Mucosa of descending colon (tissue), 3 donors: ENCODE data around the gene CNTLN. TPM values are rescaled to one million over a fixed set of nuclear protein-coding genes. Genes with fewer than 3 reads are reported as not detected.
"Not testable (repeated sequence)": the region's sequence is repeated elsewhere in the genome, so short reads cannot be mapped to it uniquely, and the experiment has no call there.

Experiments
- ATAC-seq: fragments of 200-7000 bp; cut with Tn5 transposase; one replicate; pipeline ENCODE4 v1.9.1; 2020; ENCODE audit warnings: mild to moderate bottlenecking, moderate library complexity
- DNase-seq, 3 donors: peaks; one replicate each; pipeline ENCODE4 v3.0.0-alpha.2; 2020
- H3K36me3 ChIP-seq: fragments of 200-600 bp; one replicate; pipeline ENCODE4 v1.8.0; 2021; ENCODE audit warnings: low read depth, mild to moderate bottlenecking
- H3K4me1 ChIP-seq: fragments of 200-600 bp; one replicate; pipeline ENCODE4 v1.8.0; 2021; ENCODE audit warnings: low read depth, mild to moderate bottlenecking
- H3K4me3 ChIP-seq: fragments of 200-600 bp; one replicate; pipeline ENCODE4 v1.8.0; 2021; ENCODE audit warnings: mild to moderate bottlenecking
- H3K9me3 ChIP-seq: fragments of 200-600 bp; one replicate; pipeline ENCODE4 v1.8.0; 2021; ENCODE audit warnings: mild to moderate bottlenecking
- intact Hi-C, 2 donors: fragments of 100-400 bp; cut with DNase I in 1 of 2; cut with micrococcal nuclease in 1 of 2; formaldehyde crosslinking; loops; one replicate each; pipeline versions ENCODE4 v1.11.0 to v1.11.1; 2022; cut with DNase I, micrococcal nuclease
- total RNA-seq, 3 donors: library from RNA; stranded (reverse); fragmentation: NEBNext Ultra II Directional in 2 of 3; extraction: Animal tissue kit (Norgen Biotek cat#: 25700) in 2 of 3; gene quantifications; one replicate each; pipeline versions ENCODE4 v1.2.1 to v1.2.4, GENCODE V29; 2021 to 2023
- TF ChIP-seq, protein P1 (sequence below): fragments of 200-600 bp; IDR thresholded peaks from one replicate; pipeline ENCODE4 v1.8.0; 2022; ENCODE audit warnings: antibody characterized with exemption, mild to moderate bottlenecking
- donor health status: DM: no; HTN: no; CAD: no; lungs with moderate emphysema.
- donor health status: DM: no; HTN: no; CAD: no.
- donor health status: DM: no; HTN: yes; CAD: no.

Gene CNTLN
- total RNA-seq, 3 donors from 2014 or later: 1.5 to 9.8 (median 4.1) TPM

DNA sequence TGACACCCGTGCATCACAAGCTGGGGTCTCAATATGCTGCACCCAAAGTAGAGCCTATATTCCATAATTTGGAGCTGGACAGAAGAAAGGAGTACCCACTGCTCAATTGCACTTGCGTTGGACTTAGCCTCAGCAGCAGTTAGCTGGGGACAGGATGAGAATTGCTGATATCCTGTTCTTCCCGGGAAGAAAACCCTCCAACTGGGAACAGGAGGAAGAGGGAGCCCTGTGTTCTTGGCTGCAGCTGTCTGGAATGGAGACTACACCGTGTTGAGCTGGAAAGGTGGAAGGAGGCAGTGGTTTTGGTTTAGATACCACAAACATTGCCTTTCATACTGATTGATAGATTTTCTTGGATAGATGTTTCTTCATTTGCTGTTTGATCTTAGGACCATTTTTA lies 24.6 kb downstream of the CNTLN start:
- no peak for ATAC-seq
- intact Hi-C loops: no loop called here
- no peak overlapping the region for H3K4me3 ChIP-seq
- H3K9me3 ChIP-seq: no peaks in the 10 kb centered on the region
- TF ChIP-seq, protein P1, sequence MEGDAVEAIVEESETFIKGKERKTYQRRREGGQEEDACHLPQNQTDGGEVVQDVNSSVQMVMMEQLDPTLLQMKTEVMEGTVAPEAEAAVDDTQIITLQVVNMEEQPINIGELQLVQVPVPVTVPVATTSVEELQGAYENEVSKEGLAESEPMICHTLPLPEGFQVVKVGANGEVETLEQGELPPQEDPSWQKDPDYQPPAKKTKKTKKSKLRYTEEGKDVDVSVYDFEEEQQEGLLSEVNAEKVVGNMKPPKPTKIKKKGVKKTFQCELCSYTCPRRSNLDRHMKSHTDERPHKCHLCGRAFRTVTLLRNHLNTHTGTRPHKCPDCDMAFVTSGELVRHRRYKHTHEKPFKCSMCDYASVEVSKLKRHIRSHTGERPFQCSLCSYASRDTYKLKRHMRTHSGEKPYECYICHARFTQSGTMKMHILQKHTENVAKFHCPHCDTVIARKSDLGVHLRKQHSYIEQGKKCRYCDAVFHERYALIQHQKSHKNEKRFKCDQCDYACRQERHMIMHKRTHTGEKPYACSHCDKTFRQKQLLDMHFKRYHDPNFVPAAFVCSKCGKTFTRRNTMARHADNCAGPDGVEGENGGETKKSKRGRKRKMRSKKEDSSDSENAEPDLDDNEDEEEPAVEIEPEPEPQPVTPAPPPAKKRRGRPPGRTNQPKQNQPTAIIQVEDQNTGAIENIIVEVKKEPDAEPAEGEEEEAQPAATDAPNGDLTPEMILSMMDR: no peak
- no peaks in the 10 kb centered on the region for H3K36me3 ChIP-seq
- no peak for DNase-seq
- no peaks in the 10 kb centered on the region for H3K4me1 ChIP-seq

DNA sequence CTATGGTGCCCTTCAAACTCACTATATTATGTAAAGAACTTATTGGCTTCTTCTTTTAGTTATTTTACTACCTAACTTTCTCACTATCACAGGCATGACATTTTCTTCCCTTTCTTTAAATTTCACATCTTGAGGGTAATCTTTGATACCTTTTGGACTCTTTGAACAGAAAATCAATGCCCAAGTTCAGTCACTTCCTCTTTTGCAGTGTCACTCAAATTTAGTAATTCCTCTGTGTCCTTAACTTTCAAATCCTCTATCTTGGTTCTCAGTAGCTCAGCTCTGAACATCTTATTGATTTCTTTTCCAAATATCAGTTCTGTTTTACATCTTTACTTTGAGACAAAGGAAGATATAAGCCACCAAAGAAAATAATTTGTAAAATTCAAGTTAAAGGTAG lies 25.5 kb downstream of the CNTLN start:
- Histone ChIP-seq H3K9me3 (no peaks in the 10 kb centered on the region), H3K36me3 (no peaks in the 10 kb centered on the region), H3K4me1 (no peaks in the 10 kb centered on the region), H3K4me3 (no peak overlapping the region)
- intact Hi-C loops: no loop called here
- ATAC-seq (no peak), DNase-seq (no peak)
- TF ChIP-seq, protein P1: no peak

DNA sequence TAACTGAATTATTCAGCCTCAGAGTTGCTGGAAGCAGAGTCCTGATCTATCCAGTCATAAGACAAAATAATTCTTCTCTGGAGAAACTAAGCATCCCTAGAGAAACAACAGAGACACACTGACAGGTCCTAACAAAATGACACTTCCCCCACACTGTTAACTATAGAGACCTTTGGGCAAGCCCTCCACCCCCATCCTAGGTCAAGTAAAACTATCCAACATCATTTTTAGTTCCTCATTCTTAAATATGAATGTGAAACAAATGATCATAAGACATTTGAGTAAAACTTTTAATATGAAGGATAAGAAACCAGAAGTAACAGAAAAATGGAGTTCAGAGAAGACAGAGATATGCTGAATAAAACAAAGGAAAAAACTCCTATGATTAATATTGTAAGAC lies 30.9 kb downstream of the CNTLN start:
- DNase-seq: no peak
- TF ChIP-seq, protein P1: no peak
- ATAC-seq: no peak
- Histone ChIP-seq H3K9me3 (no peaks in the 10 kb centered on the region), H3K4me3 (no peak overlapping the region), H3K4me1 (no peaks in the 10 kb centered on the region), H3K36me3 (no peaks in the 10 kb centered on the region)
- intact Hi-C loops: no loop called here

DNA sequence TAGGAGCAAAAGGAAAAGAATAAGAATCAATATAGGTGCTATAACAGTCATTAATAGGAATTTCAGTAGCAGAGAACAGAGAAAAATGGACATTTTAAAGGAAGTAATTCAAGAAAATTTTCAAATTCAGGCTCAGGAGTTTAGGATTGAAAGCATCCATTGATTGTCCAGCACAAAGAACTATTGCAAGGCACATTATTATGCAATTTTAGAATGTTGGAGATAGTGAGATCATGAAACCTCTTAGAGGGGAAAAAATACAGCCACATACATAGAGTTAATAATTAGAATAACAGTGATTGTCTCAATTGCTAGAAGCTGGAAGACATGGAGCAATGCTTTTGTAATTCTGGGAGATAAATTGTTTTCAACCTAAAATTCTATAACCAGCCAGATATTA lies 31.5 kb downstream of the CNTLN start:
- Histone ChIP-seq H3K9me3 (no peaks in the 10 kb centered on the region), H3K4me1 (no peaks in the 10 kb centered on the region), H3K4me3 (no peak overlapping the region), H3K36me3 (no peaks in the 10 kb centered on the region)
- intact Hi-C loops: no loop called here
- DNase-seq (no peak), ATAC-seq (no peak)
- TF ChIP-seq, protein P1: no peak

DNA sequence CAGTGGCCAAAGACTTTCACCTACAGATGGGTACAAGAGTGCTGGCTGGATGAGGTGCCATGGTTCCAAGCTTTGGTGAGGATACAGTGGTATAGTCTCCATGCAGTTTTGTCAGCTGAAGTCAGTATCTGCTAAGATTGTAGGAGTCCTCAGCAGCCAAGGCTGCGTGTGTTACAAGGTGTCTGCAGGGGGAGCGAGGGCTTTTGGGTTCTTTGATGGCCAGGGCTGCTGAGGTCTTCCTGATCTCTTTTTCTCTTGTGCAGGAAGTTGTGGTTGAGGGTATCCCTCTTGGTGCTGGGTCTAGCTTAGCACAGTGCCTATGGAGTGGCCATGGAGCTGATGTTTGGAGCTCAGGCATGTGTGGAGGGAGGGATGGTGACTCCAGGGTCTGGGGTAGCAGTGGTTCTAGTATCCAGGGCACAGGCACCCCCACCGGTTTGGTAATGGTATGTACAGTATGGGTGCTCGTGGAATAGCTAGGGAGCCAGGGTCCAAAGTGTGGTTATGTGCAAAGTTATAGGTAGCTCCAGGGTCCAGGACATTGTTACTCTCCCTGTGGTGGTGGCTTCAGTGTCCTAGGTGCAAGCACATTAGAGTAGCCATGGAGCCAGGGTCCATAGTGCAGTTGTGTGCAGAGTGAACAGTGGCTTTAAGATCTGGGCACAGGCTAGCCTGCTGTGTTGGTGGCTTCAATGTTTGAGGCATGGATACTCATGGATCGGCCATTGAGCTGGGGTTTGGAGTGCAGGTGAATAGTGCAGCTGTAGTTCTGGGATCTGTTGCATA lies 36.7 kb downstream of the CNTLN start:
- TF ChIP-seq, protein P1: no peak
- Histone ChIP-seq H3K36me3 (no peaks in the 10 kb centered on the region), H3K4me3 (no peak overlapping the region), H3K9me3 (no peaks in the 10 kb centered on the region), H3K4me1 (no peaks in the 10 kb centered on the region)
- ATAC-seq (no peak), DNase-seq (no peak)
- intact Hi-C loops: no loop called here

DNA sequence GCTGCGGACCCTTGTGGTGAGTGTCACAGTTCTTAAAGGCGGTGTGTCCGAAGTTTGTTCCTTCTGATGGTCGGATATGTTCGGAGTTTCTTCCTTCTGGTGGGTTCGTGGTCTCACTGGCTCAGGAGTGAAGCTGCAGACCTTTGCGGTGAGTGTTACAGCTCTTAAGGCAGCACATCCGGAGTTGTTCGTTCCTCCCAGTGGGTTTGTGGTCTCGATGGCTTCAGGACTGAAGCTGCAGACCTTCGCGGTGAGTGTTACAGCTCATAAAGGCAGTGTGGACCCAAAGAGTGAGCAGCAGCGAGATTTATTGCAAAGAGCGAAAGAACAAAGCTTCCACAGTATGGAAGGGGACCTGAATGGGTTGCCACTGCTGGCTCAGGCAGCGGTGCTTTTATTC lies 42.7 kb downstream of the CNTLN start:
- H3K9me3 ChIP-seq, H3K36me3 ChIP-seq, H3K4me3 ChIP-seq, intact Hi-C loops, ATAC-seq, DNase-seq, H3K4me1 ChIP-seq: not testable (repeated sequence)
